Lung microvascular endothelial cell (primary cell): ENCODE measurements around the gene ZNF524. TPM values are rescaled to one million over a fixed set of nuclear protein-coding genes. Genes with fewer than 3 reads are reported as not detected.

ENCODE experiments used
- DNase-seq, 2 donors: peaks; one replicate each; pipeline versions ENCODE4 v3.0.0 to v3.0.0-alpha.2; 2010; ENCODE audit warnings: low read depth in 2 of 2
- total RNA-seq: library from RNA; depleted of rRNA; stranded (reverse); fragments of >200 nt; gene quantifications from 2 replicates; pipeline ENCODE4 v1.2.1, GENCODE V29; 2014

ZNF524 gene
- total RNA-seq, 1 donor from 2014 or later = 11.5 TPM

- DNase-seq = no peak
These were observed 996 bp downstream of the ZNF524 start for GRCh38 chr19:55601084-55601483.

GRCh38 chr19:55602104-55603001 is 2.3 kb downstream of the ZNF524 start:
- no peak for DNase-seq

- no peak for DNase-seq
These were observed 3.0 kb downstream of the ZNF524 start for GRCh38 chr19:55603115-55603514.

GRCh38 chr19:55603581-55604292 is 3.6 kb downstream of the ZNF524 start:
- no peak for DNase-seq

GRCh38 chr19:55605207-55605636 is 5.1 kb downstream of the ZNF524 start:
- DNase-seq = peak; percentile 97 to 98

- DNase-seq = peak; percentile 81 to 89
These were observed 5.8 kb downstream of the ZNF524 start, which contains the start of gene ZNF865 for GRCh38 chr19:55605637-55606470. ZNF865 (plus strand) TSS chr19:55605647; CDS start chr19:55613619, 7,972 bp downstream.

GRCh38 chr19:55606471-55606787 is 6.3 kb downstream of the ZNF524 start:
- no peak for DNase-seq

- DNase-seq = no peak
These were observed 6.7 kb downstream of the ZNF524 start for GRCh38 chr19:55606817-55607216.

GRCh38 chr19:55609326-55609725 is 9.2 kb downstream of the ZNF524 start:
- DNase-seq = no peak

GRCh38 chr19:55611300-55611982 is 11.4 kb downstream of the ZNF524 start:
- DNase-seq = no peak

GRCh38 chr19:55611983-55612645 is 12.0 kb downstream of the ZNF524 start:
- no peak for DNase-seq

GRCh38 chr19:55613396-55613795 is 13.3 kb downstream of the ZNF524 start:
- no peak for DNase-seq

GRCh38 chr19:55613930-55614710 is 14.0 kb downstream of the ZNF524 start:
- DNase-seq = no peak

GRCh38 chr19:55614711-55615542 is 14.8 kb downstream of the ZNF524 start:
- DNase-seq = no peak

- no peak for DNase-seq
These were observed 15.7 kb downstream of the ZNF524 start for GRCh38 chr19:55615543-55616394.

GRCh38 chr19:55616395-55616875 is 16.3 kb downstream of the ZNF524 start:
- DNase-seq = no peak

GRCh38 chr19:55617426-55617825 is 17.3 kb downstream of the ZNF524 start:
- peak; percentile 42 to 65 for DNase-seq

GRCh38 chr19:55618426-55618825 is 18.3 kb downstream of the ZNF524 start:
- no peak for DNase-seq
